Activated naive CD8-positive, alpha-beta T cell treated with anti-CD3 and anti-CD28 coated beads, Interleukin-2, amount 10 ng/mL, durations not matched to agents 7 days and 5 days (primary cell): Measurements from ENCODE around the gene SLC25A18. TPM values are rescaled to one million over a fixed set of nuclear protein-coding genes. Genes with fewer than 3 reads are reported as not detected.
"Not testable (repeated sequence)": the region's sequence is repeated elsewhere in the genome, so short reads cannot be mapped to it uniquely, and the experiment has no call there.

Source experiments
- ATAC-seq: fragments of 150-1000 bp; cut with Tn5 transposase; one replicate; pipeline ENCODE4 v1.10.0; 2021; ENCODE audit warnings: low read depth, moderate library complexity
- POLR2A ChIA-PET: fragments of 350-600 bp; sonication (Branson Sonifier 250); formaldehyde crosslinking; loops from one replicate; lab custom pipeline; 2021; ENCODE audit warnings: antibody characterized with exemption; lab: Charles Lee
- DNase-seq: peaks from one replicate; pipeline ENCODE4 v3.0.0; 2021
- H3K27ac Mint-ChIP-seq: one replicate; pipeline ENCODE4 v1.8.0; 2022; ENCODE audit warnings: mild to moderate bottlenecking, mixed read lengths
- H3K27me3 Mint-ChIP-seq: one replicate; pipeline ENCODE4 v1.8.0; 2022; ENCODE audit warnings: mild to moderate bottlenecking, moderate library complexity, mixed read lengths
- H3K36me3 Mint-ChIP-seq: one replicate; pipeline ENCODE4 v1.8.0; 2021; ENCODE audit warnings: mild to moderate bottlenecking, mixed read lengths
- H3K4me1 Mint-ChIP-seq: one replicate; pipeline ENCODE4 v1.8.0; 2021; ENCODE audit warnings: mixed read lengths
- H3K4me3 Mint-ChIP-seq: one replicate; pipeline ENCODE4 v1.8.0; 2022; ENCODE audit warnings: mild to moderate bottlenecking, moderate library complexity, mixed read lengths
- H3K9me3 Mint-ChIP-seq: one replicate; pipeline ENCODE4 v1.8.0; 2021; ENCODE audit warnings: mixed read lengths
- total RNA-seq, 2 experiments: library from RNA; stranded (reverse); gene quantifications; one replicate each; pipeline ENCODE4 v1.2.3, GENCODE V29; 2021

Gene SLC25A18
- total RNA-seq, 2 experiments from 2014 or later: not detected

DNA sequence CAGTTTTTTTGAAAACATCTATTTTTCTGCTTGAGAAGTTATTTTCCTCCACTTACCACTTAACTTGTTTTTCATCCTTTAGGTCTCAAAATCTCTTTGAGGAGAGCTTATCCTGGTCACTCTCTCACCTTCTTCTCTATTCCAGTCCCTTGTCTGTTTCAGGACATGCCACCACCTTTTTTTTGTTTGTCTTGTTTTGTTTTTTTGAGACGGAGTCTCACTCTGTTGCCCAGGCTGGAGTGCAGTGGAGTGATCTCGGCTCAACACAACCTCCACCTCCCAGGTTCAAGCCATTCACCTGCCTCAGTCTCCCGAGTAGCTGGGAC, 70.7 kb downstream of the SLC25A18 start:
- no peak overlapping the region for H3K27ac Mint-ChIP-seq
- no peak overlapping the region for H3K4me3 Mint-ChIP-seq
- H3K27me3 Mint-ChIP-seq: no peaks in the 10 kb centered on the region
- peaks cover 12% of the 10 kb centered on the region for H3K4me1 Mint-ChIP-seq
- H3K9me3 Mint-ChIP-seq: no peaks in the 10 kb centered on the region
- POLR2A ChIA-PET: no interaction called here
- ATAC-seq (no peak), DNase-seq (no peak)
- H3K36me3 Mint-ChIP-seq: no peaks in the 10 kb centered on the region

DNA sequence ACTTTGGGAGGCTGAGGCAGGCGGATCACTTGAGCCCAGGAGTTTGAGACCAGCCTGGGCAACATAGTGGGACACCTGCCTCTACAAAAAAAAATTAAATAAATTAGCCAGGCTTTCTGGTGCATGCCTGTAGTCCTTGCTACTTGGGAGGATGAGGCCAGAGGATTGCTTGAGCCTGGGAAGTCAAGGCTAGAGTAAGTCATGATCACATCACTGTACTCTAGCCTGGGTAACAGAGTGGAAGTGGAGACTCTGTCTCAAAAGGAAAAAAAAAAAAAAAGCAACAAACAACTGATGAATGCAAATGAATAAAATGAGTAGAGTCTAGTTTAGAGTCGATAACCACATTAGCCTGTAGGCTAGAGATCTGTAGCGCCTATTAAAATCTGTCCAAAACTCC, 71.4 kb downstream of the SLC25A18 start:
- POLR2A ChIA-PET: no interaction called here
- H3K4me1 Mint-ChIP-seq: peaks cover 13% of the 10 kb centered on the region
- no peaks in the 10 kb centered on the region for H3K36me3 Mint-ChIP-seq
- no peaks in the 10 kb centered on the region for H3K9me3 Mint-ChIP-seq
- no peak overlapping the region for H3K27ac Mint-ChIP-seq
- DNase-seq: no peak
- no peaks in the 10 kb centered on the region for H3K27me3 Mint-ChIP-seq
- no peak overlapping the region for H3K4me3 Mint-ChIP-seq
- no peak for ATAC-seq

DNA sequence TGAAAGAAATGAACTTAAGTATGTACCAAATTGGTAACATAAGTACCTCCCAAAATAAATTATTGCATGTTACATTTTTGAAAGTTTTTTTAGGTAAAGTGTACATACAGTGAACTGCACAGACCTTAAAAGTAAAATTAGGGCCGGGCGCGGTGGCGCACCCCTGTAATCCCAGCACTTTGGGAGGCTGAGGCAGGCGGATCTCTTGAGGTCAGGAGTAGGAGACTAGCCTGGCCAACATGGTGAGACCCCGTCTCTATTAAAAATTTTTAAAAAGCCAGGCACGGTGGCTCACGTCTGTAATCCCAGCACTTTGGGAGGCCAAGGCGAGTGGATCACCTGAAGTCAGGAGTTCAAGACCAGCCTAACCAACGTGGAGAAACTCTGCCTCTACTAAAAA, 73.6 kb downstream of the SLC25A18 start:
- H3K9me3 Mint-ChIP-seq, H3K36me3 Mint-ChIP-seq, POLR2A ChIA-PET, H3K4me3 Mint-ChIP-seq, ATAC-seq, DNase-seq, H3K27me3 Mint-ChIP-seq, H3K27ac Mint-ChIP-seq: not testable (repeated sequence)
- peaks cover 18% of the 10 kb centered on the region for H3K4me1 Mint-ChIP-seq

DNA sequence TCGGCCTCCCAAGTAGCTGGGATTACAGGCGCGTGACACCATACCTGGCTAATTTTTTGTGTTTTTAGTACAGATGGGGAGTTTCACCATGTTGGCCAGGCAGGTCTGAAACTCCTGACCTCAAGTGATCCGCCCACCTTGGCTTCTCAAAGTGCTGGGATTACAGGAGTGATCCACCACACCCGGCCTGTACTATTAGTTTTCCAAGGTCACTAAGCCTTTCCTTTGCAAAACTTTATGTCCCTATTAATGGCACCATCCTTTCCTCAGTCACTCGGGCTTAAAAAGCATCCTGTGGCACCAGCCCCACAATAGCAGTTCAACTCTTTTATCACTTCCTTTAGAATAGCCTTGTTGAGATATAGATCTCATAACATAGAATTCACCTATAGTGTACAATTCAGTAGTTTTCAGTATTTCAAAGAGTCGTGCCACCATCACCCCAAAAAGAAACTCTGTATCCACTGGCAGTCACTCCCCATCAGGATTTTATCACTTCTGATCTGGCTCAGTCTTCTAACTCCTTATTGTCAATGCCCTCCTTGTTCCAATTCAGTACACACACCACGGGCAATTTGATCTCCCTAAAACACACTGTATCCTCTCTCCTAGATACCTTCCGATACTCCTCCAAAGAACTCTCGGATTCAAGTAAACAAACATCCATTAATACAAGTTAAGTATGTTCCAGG, 74.3 kb downstream of the SLC25A18 start:
- H3K36me3 Mint-ChIP-seq: peaks cover 9% of the 10 kb centered on the region
- no peak for ATAC-seq
- peaks cover 18% of the 10 kb centered on the region for H3K4me1 Mint-ChIP-seq
- H3K4me3 Mint-ChIP-seq: peak overlapping the region; percentile 96
- no peaks in the 10 kb centered on the region for H3K27me3 Mint-ChIP-seq
- POLR2A ChIA-PET: no interaction called here
- H3K9me3 Mint-ChIP-seq: no peaks in the 10 kb centered on the region
- no peak for DNase-seq
- peak overlapping the region; percentile 99 for H3K27ac Mint-ChIP-seq

DNA sequence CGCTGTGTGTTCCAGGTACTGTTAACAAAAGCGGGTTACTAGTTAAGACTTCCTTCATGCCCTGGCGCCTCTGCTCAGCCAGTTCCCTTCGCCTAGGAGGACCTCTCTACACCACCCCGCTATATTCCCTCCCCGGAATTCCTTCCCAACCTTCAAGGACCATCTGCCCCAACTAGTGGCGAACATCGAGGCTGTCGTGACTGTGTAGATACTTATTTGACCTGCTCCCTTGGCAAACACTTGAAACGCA, 74.8 kb downstream of the SLC25A18 start:
- Mint-ChIP-seq H3K4me1 (peaks cover 20% of the 10 kb centered on the region), H3K27ac (peak overlapping the region; percentile 99), H3K9me3 (no peaks in the 10 kb centered on the region), H3K27me3 (no peaks in the 10 kb centered on the region), H3K36me3 (peaks cover 13% of the 10 kb centered on the region), H3K4me3 (peak overlapping the region; percentile 96)
- DNase-seq (no peak), ATAC-seq (peak; percentile 16)
- POLR2A ChIA-PET: interaction anchor here (1.2 to 1.5 kb wide), 3 partner anchors 54 to 439 kb away, joined by 4 to 7 read pairs (median 4); partner anchors contain the start of gene PEX26

DNA sequence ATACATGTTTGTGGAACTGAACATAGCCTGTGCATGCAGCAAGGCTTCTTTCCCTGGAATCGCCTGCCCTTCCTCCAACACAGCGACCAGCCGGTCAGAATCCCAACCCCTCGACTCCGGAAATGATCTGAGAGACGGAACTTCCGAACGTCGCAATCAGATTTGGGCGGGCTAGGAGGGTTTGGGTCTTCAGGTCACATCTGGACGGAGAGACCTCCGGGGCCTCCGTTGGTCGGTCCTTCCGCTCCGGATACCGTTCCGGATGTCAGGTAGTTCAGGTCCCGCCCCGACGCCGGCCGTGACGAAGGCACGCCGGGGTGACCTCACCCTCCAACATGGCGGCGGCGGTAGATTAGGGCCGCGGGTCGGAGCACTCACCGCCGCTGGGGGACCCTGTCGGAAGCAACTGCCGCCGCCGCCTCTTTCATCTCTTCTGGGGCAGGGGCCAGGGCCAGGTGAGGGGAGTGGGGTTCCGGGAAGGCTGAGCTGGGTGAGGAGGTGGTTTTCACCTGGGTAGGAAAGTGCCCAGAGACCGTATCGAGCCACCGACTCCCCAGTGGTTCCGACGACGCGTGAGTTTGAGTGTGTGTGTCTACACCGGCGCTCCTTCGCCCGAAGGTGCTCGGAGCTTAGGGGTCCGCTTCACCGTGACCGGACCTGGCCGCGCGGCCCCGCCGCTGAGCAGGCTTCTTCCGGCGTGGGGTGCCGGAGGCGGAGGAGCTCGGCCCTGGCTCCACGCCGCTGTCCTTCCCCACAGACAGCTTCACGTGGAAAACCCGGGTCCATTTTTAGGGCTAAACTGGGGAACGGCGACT, 75.3 kb downstream of the SLC25A18 start, which contains the start of gene BCL2L13:
TSS of gene BCL2L13 (plus strand) at position 326 of the 815 bp plus-strand sequence. CDS start 16,955 bp downstream, outside the sequence.
- H3K4me1 Mint-ChIP-seq: peaks cover 20% of the 10 kb centered on the region
- H3K4me3 Mint-ChIP-seq: peak within 1 kb of the TSS; percentile 96
- ATAC-seq (peak; percentile 93), DNase-seq (peak; percentile 92)
- H3K36me3 Mint-ChIP-seq: peaks cover 13% of the 10 kb centered on the region
- H3K27me3 Mint-ChIP-seq: no peaks in the 10 kb centered on the region
- peak within 1 kb of the TSS; percentile 99 for H3K27ac Mint-ChIP-seq
- no peaks in the 10 kb centered on the region for H3K9me3 Mint-ChIP-seq
- POLR2A ChIA-PET: interaction anchor here (0.6 to 1.5 kb wide), 15 partner anchors 11 to 439 kb away, joined by 3 to 8 read pairs (median 4); partner anchors contain the start of genes BID and PEX26

DNA sequence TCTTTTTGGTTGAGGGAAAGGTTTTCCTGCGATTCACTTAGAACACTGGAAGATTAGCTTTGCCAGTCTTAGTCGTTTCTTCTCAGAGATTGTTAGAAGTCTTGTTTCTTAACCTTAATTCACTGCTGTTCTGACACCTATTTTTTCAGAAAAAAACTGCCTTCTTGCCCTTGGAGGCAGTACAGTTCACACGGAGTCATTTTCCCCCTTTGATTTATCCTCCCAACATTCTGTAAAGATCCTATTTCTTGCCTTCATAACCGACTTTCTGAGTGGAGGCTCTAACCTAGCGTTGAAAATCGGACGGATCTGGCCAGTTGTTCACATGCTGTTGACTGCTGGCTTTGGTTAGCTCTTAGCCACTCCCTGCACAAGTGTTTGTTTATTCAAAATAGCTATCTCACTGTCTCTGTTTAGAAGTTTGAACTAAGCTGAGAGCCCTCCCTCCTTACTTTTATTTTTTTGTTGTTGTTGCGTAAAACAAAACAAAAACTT, 76.0 kb downstream of the SLC25A18 start:
- peak overlapping the region; percentile 99 for H3K27ac Mint-ChIP-seq
- POLR2A ChIA-PET: interaction anchor here (0.6 to 1.5 kb wide), 15 partner anchors 12 to 438 kb away, joined by 3 to 8 read pairs (median 4); partner anchors contain the start of genes BID and PEX26
- DNase-seq (no peak), ATAC-seq (no peak)
- peaks cover 20% of the 10 kb centered on the region for H3K4me1 Mint-ChIP-seq
- no peaks in the 10 kb centered on the region for H3K27me3 Mint-ChIP-seq
- H3K9me3 Mint-ChIP-seq: no peaks in the 10 kb centered on the region
- peak overlapping the region; percentile 96 for H3K4me3 Mint-ChIP-seq
- H3K36me3 Mint-ChIP-seq: peaks cover 13% of the 10 kb centered on the region

Other genes with a start within 250 kb of the SLC25A18 start
- under 1 TPM in 1 of 2 experiments, not detected in 1; 0.06 TPM for gene CECR2, start 194.0 kb upstream of the SLC25A18 start, total RNA-seq
- gene ATP6V1E1, start 65.3 kb downstream of the SLC25A18 start, total RNA-seq: 10 to 100 TPM; 84.9 to 88.2 TPM
- gene BCL2L13, start 75.3 kb downstream of the SLC25A18 start, total RNA-seq: 10 to 100 TPM; 30.8 to 33.6 TPM
- 10 to 100 TPM; 33.6 to 35.6 TPM for gene BID, start 211.0 kb downstream of the SLC25A18 start, total RNA-seq